ENCODE results near the gene CYTH1. TPM values are rescaled to one million over a fixed set of nuclear protein-coding genes. Genes with fewer than 3 reads are reported as not detected.

CYTH1 gene
- total and polyA plus RNA-seq, 10 of the 15 experiments (the other 5 are each of a cell fraction or from before 2014, with no cell fraction given), result 6.6 to 188 (median 145) TPM

DNA sequence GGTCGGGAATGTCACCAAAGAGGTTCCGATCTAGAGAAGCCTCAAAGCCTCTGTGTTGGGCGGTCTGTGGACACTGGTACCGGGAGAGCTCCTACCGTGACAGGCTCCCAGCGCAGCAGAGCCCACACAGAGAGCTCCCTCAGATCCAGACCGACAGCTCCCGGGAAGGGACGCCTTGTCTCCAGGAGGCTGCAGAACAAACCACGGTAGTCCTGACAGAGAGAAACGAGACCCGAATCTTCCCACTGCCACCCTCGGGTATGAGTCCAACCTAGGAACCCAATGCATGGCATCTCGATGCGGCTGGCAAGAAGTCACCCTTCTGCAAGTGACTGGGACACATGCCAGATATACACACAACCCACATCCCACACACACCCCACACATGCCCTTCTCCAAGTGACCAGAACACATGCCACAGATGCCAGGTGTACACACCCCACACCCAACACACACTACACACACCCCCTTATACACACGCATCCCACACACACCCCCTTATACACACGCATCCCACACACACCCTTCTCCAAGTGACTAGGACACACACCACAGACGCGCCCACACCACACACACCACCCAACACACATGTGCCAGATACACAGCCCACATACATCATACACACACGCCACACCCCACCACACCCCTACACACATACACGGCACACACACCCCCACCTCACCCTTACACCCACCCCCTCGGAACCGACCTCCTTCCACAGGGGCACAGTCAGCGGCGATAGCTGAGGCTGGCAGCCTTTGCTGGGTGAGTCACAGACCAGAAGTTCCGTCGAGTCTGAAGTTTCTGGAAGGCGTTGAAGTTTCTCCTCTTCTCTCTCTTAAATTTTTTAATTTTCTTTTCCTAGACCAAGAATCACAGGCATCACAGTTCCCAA is 15.9 kb upstream of the CYTH1 start (continued):
- TF ChIP-seq KDM1A (IDR thresholded peaks at IDR 0.05; ENCODE audit: borderline replicate concordance) (no peak), ZNF274 (IDR thresholded peaks at IDR 0.05; ENCODE audit: insufficient read depth, insufficient read length) (no peak)

DNA sequence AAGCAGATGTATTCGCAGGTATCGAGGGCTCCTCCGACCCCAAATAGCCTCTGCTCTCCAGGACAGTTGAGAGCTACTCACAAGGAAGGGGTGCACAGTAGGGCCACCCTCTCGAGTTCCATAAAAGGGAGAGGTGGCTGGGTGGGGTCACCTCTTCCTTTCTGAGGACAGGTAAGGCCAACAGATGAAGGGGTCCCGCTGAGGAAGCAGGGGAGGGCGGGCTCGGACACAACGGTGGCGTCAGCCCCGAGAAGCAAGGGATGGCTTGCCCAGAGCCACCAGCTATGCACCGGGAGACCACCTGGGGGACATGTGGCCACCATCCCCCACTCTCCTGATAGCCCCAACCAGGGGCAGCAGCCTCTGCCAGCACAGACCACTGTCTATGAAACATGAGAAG is 15.1 kb upstream of the CYTH1 start:
- RAD21 ChIA-PET (ENCODE audit: unreplicated experiment), result no interaction called here
- POLR2A ChIA-PET, result no interaction called here
- TF ChIP-seq SMARCA5 (IDR thresholded peaks at IDR 0.05), result no peak
- TF ChIP-seq EED (IDR thresholded peaks at IDR 0.05; ENCODE audit: low read depth), result no peak
- no peak for TF ChIP-seq CHD1 (IDR thresholded peaks at IDR 0.05; ENCODE audit: low read depth, low read length)
- no peak for TF ChIP-seq IRF4 (IDR thresholded peaks at IDR 0.05; ENCODE audit: low read depth, low read length)
- no peak for TF ChIP-seq ZZZ3 (IDR thresholded peaks at IDR 0.05; ENCODE audit: control insufficient read depth, insufficient read length, low read depth)
- TF ChIP-seq NRF1 (conservative IDR thresholded peaks at IDR 0.05; ENCODE audit: low read depth, low read length), result no peak
- TF ChIP-seq, protein P1, sequence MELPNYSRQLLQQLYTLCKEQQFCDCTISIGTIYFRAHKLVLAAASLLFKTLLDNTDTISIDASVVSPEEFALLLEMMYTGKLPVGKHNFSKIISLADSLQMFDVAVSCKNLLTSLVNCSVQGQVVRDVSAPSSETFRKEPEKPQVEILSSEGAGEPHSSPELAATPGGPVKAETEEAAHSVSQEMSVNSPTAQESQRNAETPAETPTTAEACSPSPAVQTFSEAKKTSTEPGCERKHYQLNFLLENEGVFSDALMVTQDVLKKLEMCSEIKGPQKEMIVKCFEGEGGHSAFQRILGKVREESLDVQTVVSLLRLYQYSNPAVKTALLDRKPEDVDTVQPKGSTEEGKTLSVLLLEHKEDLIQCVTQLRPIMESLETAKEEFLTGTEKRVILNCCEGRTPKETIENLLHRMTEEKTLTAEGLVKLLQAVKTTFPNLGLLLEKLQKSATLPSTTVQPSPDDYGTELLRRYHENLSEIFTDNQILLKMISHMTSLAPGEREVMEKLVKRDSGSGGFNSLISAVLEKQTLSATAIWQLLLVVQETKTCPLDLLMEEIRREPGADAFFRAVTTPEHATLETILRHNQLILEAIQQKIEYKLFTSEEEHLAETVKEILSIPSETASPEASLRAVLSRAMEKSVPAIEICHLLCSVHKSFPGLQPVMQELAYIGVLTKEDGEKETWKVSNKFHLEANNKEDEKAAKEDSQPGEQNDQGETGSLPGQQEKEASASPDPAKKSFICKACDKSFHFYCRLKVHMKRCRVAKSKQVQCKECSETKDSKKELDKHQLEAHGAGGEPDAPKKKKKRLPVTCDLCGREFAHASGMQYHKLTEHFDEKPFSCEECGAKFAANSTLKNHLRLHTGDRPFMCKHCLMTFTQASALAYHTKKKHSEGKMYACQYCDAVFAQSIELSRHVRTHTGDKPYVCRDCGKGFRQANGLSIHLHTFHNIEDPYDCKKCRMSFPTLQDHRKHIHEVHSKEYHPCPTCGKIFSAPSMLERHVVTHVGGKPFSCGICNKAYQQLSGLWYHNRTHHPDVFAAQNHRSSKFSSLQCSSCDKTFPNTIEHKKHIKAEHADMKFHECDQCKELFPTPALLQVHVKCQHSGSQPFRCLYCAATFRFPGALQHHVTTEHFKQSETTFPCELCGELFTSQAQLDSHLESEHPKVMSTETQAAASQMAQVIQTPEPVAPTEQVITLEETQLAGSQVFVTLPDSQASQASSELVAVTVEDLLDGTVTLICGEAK (IDR thresholded peaks at IDR 0.05; ENCODE audit: borderline replicate concordance), result no peak
- no peak for TF ChIP-seq LARP7 (IDR thresholded peaks at IDR 0.05)
- no peak for TF ChIP-seq IKZF2 (IDR thresholded peaks at IDR 0.05)
- no peak for TF ChIP-seq MYB (IDR thresholded peaks at IDR 0.05; ENCODE audit: borderline replicate concordance, low read depth, low read length)
- no peak for TF ChIP-seq ZNF274 (IDR thresholded peaks at IDR 0.05; ENCODE audit: insufficient read depth, insufficient read length)
- no peak for TF ChIP-seq MXI1 (IDR thresholded peaks at IDR 0.05; ENCODE audit: low read depth, low read length)
- TF ChIP-seq, protein P2, sequence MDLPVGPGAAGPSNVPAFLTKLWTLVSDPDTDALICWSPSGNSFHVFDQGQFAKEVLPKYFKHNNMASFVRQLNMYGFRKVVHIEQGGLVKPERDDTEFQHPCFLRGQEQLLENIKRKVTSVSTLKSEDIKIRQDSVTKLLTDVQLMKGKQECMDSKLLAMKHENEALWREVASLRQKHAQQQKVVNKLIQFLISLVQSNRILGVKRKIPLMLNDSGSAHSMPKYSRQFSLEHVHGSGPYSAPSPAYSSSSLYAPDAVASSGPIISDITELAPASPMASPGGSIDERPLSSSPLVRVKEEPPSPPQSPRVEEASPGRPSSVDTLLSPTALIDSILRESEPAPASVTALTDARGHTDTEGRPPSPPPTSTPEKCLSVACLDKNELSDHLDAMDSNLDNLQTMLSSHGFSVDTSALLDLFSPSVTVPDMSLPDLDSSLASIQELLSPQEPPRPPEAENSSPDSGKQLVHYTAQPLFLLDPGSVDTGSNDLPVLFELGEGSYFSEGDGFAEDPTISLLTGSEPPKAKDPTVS (IDR thresholded peaks at IDR 0.05; ENCODE audit: low read depth, low read length), result no peak
- TF ChIP-seq POU2F2 (IDR thresholded peaks at IDR 0.05; ENCODE audit: borderline replicate concordance, low read depth, low read length), result no peak

More for the DNA sequence above, 15.1 kb upstream of the CYTH1 start:
- FAIRE-seq (no peak), DNase-seq (ENCODE audit: low read depth, low spot score) (no peak), ATAC-seq (no peak)
- BruUV-seq (replicated peaks), result no TSS peak
- H3K4me3 ChIP-seq, result no peak overlapping the region
- SMC1A ChIA-PET (ENCODE audit: uncharacterized antibody, unreplicated experiment), result no interaction called here
- in situ Hi-C loops (cut with MboI), result no loop called here
- H3K4me1 ChIP-seq (ENCODE audit: control insufficient read depth, insufficient read depth, low read length), result no peaks in the 10 kb centered on the region
- H3K9me3 ChIP-seq (replicated peaks; ENCODE audit: control insufficient read depth, insufficient read depth, low read length), result no peaks in the 10 kb centered on the region
- CTCF ChIA-PET, result interaction anchor here (1.5 to 3.1 kb wide), 3 partner anchors 48 to 299 kb away, joined by 4 to 16 read pairs (median 4); no protein-coding TSS in a partner anchor
- peaks cover 13 to 33% of the 10 kb centered on the region in 2 experiments for H3K36me3 ChIP-seq (ENCODE audit: control insufficient read depth in 2 of 2, insufficient read depth in 2 of 2, low read length in 1 of 2)
- no peak overlapping the region for H2AFZ ChIP-seq (ENCODE audit: control insufficient read depth, low read depth, low read length)
- H3K27ac ChIP-seq (ENCODE audit: control insufficient read depth, insufficient read depth), result no peak overlapping the region
- H3K27me3 ChIP-seq (replicated peaks in 1 of 2; ENCODE audit: control insufficient read depth in 2 of 2, insufficient read depth in 2 of 2, low read length in 1 of 2), result no peaks in the 10 kb centered on the region
- H3K4me2 ChIP-seq (ENCODE audit: control insufficient read depth, insufficient read depth), result no peak overlapping the region
- no peak overlapping the region for H3K9ac ChIP-seq (ENCODE audit: control insufficient read depth, insufficient read depth, low read length)
- no peaks in the 10 kb centered on the region for H3K79me2 ChIP-seq (ENCODE audit: control insufficient read depth, insufficient read depth, low read length)
- WGBS (ENCODE audit: insufficient coverage, insufficient replicate concordance, low lambda C conversion rate, missing lambda C conversion rate), result 98% methylated on average over 11 of the region's 11 CpGs
- no peaks in the 10 kb centered on the region for H4K20me1 ChIP-seq (ENCODE audit: control insufficient read depth, insufficient read depth)
- intact Hi-C loops (cut with micrococcal nuclease; ENCODE audit: unreplicated experiment), result no loop called here

Data from GM12878 (cell line).